ENCODE measurements around the gene UQCC5.

- no peak for TF ChIP-seq CTCF (IDR thresholded peaks at IDR 0.05; ENCODE audit: extremely low read depth in 1 of 2, insufficient read depth in 1 of 2, low read depth in 1 of 2, low read length in 2 of 2)
- TF ChIP-seq EZH2 (IDR thresholded peaks at IDR 0.05; ENCODE audit: borderline replicate concordance, low read depth, low read length, severe bottlenecking) = no peak
- TF ChIP-seq POLR2AphosphoS5 (IDR thresholded peaks at IDR 0.05; ENCODE audit: insufficient read depth, low read depth, low read length) = peak; percentile 3
- TF ChIP-seq JUN (IDR thresholded peaks at IDR 0.05; ENCODE audit: borderline replicate concordance, insufficient read depth, insufficient read length, low read depth) = no peak
- TF ChIP-seq FOS (IDR thresholded peaks at IDR 0.05; ENCODE audit: borderline replicate concordance, insufficient read depth, low read length) = no peak
- no peak for TF ChIP-seq POLR2A (IDR thresholded peaks at IDR 0.05; ENCODE audit: low read depth, low read length)
- TF ChIP-seq MYC (IDR thresholded peaks at IDR 0.05; ENCODE audit: low read depth, low read length) = no peak
- no peak for TF ChIP-seq MAX (IDR thresholded peaks at IDR 0.05; ENCODE audit: insufficient read depth, insufficient read length)
- TF ChIP-seq GATA2 (IDR thresholded peaks at IDR 0.05; ENCODE audit: insufficient read depth, insufficient read length, low read depth, low read length) = no peak
Observed at GRCh38 chr3:52523386-52524257, 12.8 kb upstream of the UQCC5 start.
